SH-SY5Y (cell line): ENCODE results near the gene LCP2.

Experiments used
- GATA2 ChIP-seq: IDR thresholded peaks from 2 replicates; pipeline ENCODE4 v1.6.1; 2011; ENCODE audit warnings: mild to moderate bottlenecking, low read depth, low read length
- GATA3 ChIP-seq: IDR thresholded peaks from 2 replicates; pipeline ENCODE4 v1.6.1; 2011; ENCODE audit warnings: low read depth, mild to moderate bottlenecking, low read length, moderate library complexity

The LCP2 gene

DNA sequence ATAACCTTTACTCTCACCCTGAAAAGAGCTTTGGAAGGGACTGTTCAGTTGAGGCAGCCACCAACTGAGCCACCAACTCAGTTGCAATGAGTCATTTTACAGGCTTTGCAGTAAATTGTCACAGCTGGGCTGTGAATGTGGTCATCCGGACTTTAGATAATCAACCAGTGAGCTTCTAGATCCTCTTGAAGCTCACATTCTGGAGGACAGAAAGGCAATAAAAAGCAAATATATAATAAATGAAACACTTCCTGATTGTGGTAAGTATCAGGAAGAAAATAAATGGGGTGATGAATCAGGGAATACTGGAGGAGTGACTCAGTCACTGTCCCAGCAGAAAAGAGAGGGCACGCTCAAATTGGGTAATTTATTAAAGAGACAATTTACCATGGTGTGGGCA, 78.0 kb downstream of the LCP2 start:
- TF ChIP-seq GATA2 (no peak), GATA3 (no peak)

GRCh38 chr5:170218726-170219125, 78.9 kb downstream of the LCP2 start:
- TF ChIP-seq GATA3, result no peak
- TF ChIP-seq GATA2, result no peak

DNA sequence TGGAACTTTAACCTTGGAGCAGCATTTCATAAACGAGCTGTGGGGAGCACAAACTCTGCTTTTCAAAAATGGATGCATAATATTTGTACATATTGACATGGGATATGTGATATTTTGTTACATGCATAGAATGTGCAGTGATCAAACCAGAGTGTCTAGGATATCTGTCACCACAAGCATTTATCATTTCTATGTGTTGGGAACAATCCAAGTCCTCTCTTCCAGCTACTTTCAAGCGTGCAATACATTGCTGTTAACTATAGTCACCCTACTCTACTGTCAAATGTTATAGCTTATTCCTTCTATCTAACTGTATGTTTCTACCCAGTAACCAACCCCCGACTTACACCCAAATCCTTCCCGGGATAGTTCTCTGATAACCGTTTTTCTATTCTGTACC, 79.7 kb downstream of the LCP2 start:
- TF ChIP-seq GATA2, result no peak
- TF ChIP-seq GATA3, result no peak

DNA sequence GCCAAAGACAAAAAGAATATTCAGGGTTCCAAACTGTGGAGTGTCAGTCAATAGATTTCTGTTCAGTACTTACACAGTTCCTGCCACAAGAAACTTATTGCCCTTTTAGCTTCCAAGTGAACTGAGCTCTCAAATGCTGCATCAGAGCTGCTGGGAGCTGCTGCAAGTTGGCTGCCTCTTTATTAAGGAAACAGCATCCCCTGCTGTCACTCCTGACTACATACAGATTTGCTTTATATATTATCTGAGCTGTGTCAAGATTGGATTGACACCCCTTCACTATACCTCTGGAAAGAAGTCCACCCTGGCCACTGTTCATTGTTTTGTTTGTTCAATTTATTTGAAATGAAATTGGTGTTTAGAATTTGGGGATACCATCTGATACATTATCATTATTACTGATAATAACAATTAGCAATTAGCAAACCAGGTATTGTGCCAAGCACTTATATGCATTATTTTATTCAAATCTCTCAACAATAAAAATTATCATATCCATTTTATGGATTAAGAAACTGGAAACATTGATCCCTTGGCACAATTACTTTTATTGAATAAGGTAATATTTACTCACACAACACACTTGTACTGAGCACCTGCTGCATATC, 81.2 kb downstream of the LCP2 start:
- no peak for TF ChIP-seq GATA3
- TF ChIP-seq GATA2, result no peak

- no peak for TF ChIP-seq GATA3
- TF ChIP-seq GATA2, result no peak
Observed at GRCh38 chr5:170211575-170212334, 85.8 kb downstream of the LCP2 start.

DNA sequence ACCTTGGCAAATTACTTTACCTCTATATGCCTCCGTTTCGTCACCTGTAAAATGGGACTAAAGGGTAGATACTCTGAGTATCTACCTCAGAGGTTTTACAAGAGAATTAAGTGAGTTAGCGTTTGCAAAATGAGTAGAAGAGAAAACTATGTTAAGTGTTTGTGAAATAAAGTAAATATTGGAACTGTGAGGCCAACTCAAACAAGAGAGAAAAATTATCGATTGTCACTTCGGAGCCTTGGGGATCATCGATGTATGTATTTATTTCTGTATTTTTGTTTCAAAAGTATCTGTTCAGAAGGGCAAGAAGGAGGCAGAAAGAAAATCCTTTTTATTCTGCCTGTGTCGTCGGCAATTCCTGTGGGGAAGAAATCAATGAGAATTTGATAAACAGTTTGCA, 90.6 kb downstream of the LCP2 start:
- no peak for TF ChIP-seq GATA3
- TF ChIP-seq GATA2, result no peak

- TF ChIP-seq GATA2 (no peak), GATA3 (no peak)
Observed at GRCh38 chr5:170206216-170206615, 91.4 kb downstream of the LCP2 start.

DNA sequence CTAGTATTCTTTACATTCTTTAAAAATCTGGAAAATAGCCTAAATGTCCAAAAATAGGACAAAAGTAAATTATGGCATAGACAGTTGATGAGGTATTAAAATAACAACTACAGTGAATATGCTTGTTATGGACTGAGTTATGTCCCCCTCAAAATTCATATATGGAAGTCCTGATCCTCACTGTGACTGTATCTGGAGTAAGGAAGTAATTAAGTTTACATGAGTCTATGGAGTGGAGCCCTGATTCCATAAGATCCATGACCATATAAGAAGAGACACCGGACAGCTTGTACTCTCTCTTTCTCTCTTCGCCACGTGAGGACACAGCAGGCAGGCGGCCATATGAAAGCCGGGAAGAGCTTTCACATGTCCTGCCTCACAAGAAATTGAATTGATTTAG, 93.4 kb downstream of the LCP2 start:
- TF ChIP-seq GATA2 (no peak), GATA3 (no peak)

DNA sequence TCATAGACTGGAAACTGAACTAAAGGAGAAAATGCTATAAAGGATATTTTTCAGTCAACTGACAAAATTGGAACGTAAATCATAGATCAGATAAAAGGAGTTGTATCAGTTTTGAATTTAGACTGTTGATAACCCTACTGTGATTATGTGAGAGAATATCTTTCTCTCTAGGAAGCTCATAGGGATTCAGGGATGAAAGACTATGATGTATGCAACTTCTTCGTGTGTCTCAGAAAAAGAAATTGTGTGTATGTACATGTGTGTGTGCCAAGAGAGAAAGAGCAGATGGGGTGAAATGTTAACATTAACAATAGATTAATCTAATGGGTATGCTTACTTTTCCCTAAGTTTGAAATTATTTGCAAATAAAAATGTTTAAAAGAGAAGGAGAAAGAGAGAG, 95.5 kb downstream of the LCP2 start:
- TF ChIP-seq GATA3 (no peak), GATA2 (no peak)

DNA sequence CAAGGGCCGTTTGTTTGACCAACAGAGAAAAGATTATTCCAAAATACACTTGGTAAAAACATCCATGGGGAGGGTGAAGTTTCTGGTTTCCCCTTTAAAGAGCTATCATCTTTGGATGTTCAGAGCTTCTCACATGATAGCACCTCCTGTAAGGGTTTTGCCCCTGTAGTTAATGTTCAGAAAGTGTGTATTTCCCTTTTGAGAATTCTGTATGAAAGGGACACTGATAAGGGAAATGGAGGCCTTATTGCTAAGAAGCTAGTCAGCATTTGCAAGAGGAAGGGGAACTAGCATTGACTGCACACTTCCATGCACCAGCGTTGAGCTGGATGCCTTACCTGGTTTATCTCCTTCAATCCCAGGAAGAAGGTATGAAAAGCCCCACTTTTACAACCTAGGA, 96.3 kb downstream of the LCP2 start:
- no peak for TF ChIP-seq GATA2
- no peak for TF ChIP-seq GATA3

- TF ChIP-seq GATA2 (no peak), GATA3 (no peak)
Observed at GRCh38 chr5:170200876-170201275, 96.7 kb downstream of the LCP2 start.
